Gastrocnemius medialis (tissue), 4 donors: ENCODE data around the gene ZMYND8. TPM values are rescaled to one million over a fixed set of nuclear protein-coding genes. Genes with fewer than 3 reads are reported as not detected.

Experiments used
- ATAC-seq, 2 donors: fragments of 150-250 bp; one replicate each; pipeline ENCODE4 v1.9.1; 2016
- DNase-seq, 2 donors: peaks; one replicate each; pipeline ENCODE4 v3.0.0-alpha.2; 2019
- H3K27ac ChIP-seq, 4 donors: fragments of 200-600 bp; sonication (generic); 1 replicate in 1 of 4; 2 replicates in 3 of 4; pipeline ENCODE4 v1.5.1; 2016 to 2018; ENCODE audit warnings: mild to moderate bottlenecking in 2 of 4, moderate library complexity in 1 of 4
- H3K27me3 ChIP-seq, 3 donors: fragments of 200-600 bp; sonication (generic) in 2 of 3; 1 replicate in 1 of 3; 2 replicates in 2 of 3; pipeline versions ENCODE4 v1.5.1 to v1.6.0; 2016 to 2019; ENCODE audit warnings: mild to moderate bottlenecking in 1 of 3, moderate library complexity in 1 of 3
- H3K36me3 ChIP-seq, 2 donors: fragments of 200-600 bp; sonication (generic) in 1 of 2; one replicate each; pipeline ENCODE4 v1.5.1; 2017 to 2018
- H3K4me1 ChIP-seq, 2 donors: fragments of 200-600 bp; sonication (generic) in 1 of 2; one replicate each; pipeline ENCODE4 v1.5.1; 2016 to 2017; ENCODE audit warnings: mild to moderate bottlenecking in 2 of 2
- H3K4me3 ChIP-seq, 4 donors: fragments of 200-600 bp; sonication (generic) in 3 of 4; 1 replicate in 1 of 4; 2 replicates in 3 of 4; pipeline ENCODE4 v1.5.1; 2016 to 2019; ENCODE audit warnings: mild to moderate bottlenecking in 2 of 4
- H3K9me3 ChIP-seq, 3 donors: fragments of 200-600 bp; sonication (generic) in 2 of 3; 1 replicate in 1 of 3; 2 replicates in 2 of 3; pipeline ENCODE4 v1.5.1; 2016 to 2019
- POLR2A ChIP-seq, 2 donors: fragments of 450-650 bp; IDR thresholded peaks; one replicate each; pipeline ENCODE4 v1.6.1; 2017; ENCODE audit warnings: antibody characterized with exemption in 2 of 2, mild to moderate bottlenecking in 2 of 2, moderate library complexity in 2 of 2
- in situ Hi-C, 4 donors: fragments of 200-750 bp; cut with MboI; loops; one replicate each; pipeline versions ENCODE4 v1.15.0 to v1.8.0; 2017; ENCODE audit warnings: low sequenced_read_pairs in 4 of 4
- intact Hi-C: fragments of 100-400 bp; cut with DNase I; formaldehyde crosslinking; loops from one replicate; pipeline ENCODE4 v1.15.1; 2023; ENCODE audit warnings: low total_unique reads
- total RNA-seq, 4 donors: library from RNA; depleted of rRNA; stranded (reverse); fragments of >200 nt; gene quantifications; one replicate each; pipeline versions ENCODE4 v1.1.0 to v1.2.3, GENCODE V29; 2016
- TF ChIP-seq, protein P1 (sequence below), 5 experiments: fragments of 450-650 bp in 3 of 5; fragments of 200-600 bp in 2 of 5; sonication (generic) in 2 of 5; IDR thresholded peaks in 4 of 5; conservative IDR thresholded peaks in 1 of 5; 1 replicate in 4 of 5; 2 replicates in 1 of 5; pipeline ENCODE4 v1.5.1; 2016 to 2019; ENCODE audit warnings: antibody characterized with exemption in 5 of 5, mild to moderate bottlenecking in 3 of 5, moderate library complexity in 3 of 5

Gene ZMYND8
- total RNA-seq, 4 donors from 2014 or later = 15.1 to 32.2 (median 19.7) TPM

DNA sequence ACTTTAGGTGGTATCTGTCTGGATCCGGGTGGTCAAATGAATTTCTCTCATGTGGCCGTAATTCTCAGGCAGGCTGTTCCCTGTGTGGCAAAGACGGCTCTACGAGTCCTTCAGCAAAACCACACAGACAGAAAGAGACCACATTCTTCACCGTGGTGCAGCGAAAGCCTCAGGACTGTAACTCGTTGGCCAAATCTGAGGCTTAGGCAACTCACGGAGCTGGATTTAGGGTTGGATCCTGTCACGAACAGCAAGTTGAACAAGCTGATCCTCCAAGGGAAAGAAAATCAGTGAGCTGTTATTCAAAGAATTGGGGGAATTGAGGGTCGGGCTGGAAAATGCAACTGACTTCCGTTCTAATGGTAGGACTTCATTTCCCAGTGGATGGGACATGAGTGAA lies 167.4 kb downstream of the ZMYND8 start:
- Histone ChIP-seq H3K27ac (no peak overlapping the region), H3K9me3 (no peaks in the 10 kb centered on the region), H3K27me3 (peaks cover 0 to 7% (median 3%) of the 10 kb centered on the region in 3 donors), H3K4me1 (no peaks in the 10 kb centered on the region), H3K36me3 (no peaks in the 10 kb centered on the region), H3K4me3 (no peak overlapping the region)
- ATAC-seq (no peak), DNase-seq (no peak)
- in situ Hi-C loops = loop anchor here in 2 of 4 donors (25.0 kb wide), 1 partner anchor 1423 kb away; no protein-coding TSS in a partner anchor
- intact Hi-C loops = no loop called here
- TF ChIP-seq, protein P1, sequence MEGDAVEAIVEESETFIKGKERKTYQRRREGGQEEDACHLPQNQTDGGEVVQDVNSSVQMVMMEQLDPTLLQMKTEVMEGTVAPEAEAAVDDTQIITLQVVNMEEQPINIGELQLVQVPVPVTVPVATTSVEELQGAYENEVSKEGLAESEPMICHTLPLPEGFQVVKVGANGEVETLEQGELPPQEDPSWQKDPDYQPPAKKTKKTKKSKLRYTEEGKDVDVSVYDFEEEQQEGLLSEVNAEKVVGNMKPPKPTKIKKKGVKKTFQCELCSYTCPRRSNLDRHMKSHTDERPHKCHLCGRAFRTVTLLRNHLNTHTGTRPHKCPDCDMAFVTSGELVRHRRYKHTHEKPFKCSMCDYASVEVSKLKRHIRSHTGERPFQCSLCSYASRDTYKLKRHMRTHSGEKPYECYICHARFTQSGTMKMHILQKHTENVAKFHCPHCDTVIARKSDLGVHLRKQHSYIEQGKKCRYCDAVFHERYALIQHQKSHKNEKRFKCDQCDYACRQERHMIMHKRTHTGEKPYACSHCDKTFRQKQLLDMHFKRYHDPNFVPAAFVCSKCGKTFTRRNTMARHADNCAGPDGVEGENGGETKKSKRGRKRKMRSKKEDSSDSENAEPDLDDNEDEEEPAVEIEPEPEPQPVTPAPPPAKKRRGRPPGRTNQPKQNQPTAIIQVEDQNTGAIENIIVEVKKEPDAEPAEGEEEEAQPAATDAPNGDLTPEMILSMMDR (IDR thresholded peaks at IDR 0.05 in 4 of 5, conservative IDR thresholded peaks at IDR 0.05 in 1 of 5) = no peak

DNA sequence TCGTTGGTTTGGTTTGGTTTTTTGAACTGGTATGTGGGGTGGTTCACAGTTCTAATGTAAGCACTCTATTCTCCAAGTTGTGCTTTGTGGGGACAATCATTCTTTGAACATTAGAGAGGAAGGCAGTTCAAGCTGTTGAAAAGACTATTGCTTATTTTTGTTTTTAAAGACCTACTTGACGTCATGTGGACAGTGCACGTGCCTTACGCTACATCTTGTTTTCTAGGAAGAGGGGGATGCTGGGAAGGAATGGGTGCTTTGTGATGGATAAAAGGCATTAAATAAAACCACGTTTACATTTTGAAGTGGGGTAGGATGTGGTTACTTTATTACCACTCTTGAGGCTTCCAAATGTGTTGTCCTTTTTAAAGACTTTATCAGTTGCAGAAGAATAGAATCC lies 168.0 kb downstream of the ZMYND8 start:
- Histone ChIP-seq H3K4me1 (no peaks in the 10 kb centered on the region), H3K36me3 (no peaks in the 10 kb centered on the region), H3K27me3 (peaks cover 0 to 7% (median 3%) of the 10 kb centered on the region in 3 donors), H3K27ac (no peak overlapping the region), H3K9me3 (no peaks in the 10 kb centered on the region), H3K4me3 (no peak overlapping the region)
- DNase-seq (no peak), ATAC-seq (no peak)
- intact Hi-C loops = no loop called here
- in situ Hi-C loops = loop anchor here in 2 of 4 donors (25.0 kb wide), 1 partner anchor 1424 kb away; no protein-coding TSS in a partner anchor
- no peak for TF ChIP-seq POLR2A (IDR thresholded peaks at IDR 0.05)
- TF ChIP-seq, protein P1 (IDR thresholded peaks at IDR 0.05 in 4 of 5, conservative IDR thresholded peaks at IDR 0.05 in 1 of 5) = no peak

DNA sequence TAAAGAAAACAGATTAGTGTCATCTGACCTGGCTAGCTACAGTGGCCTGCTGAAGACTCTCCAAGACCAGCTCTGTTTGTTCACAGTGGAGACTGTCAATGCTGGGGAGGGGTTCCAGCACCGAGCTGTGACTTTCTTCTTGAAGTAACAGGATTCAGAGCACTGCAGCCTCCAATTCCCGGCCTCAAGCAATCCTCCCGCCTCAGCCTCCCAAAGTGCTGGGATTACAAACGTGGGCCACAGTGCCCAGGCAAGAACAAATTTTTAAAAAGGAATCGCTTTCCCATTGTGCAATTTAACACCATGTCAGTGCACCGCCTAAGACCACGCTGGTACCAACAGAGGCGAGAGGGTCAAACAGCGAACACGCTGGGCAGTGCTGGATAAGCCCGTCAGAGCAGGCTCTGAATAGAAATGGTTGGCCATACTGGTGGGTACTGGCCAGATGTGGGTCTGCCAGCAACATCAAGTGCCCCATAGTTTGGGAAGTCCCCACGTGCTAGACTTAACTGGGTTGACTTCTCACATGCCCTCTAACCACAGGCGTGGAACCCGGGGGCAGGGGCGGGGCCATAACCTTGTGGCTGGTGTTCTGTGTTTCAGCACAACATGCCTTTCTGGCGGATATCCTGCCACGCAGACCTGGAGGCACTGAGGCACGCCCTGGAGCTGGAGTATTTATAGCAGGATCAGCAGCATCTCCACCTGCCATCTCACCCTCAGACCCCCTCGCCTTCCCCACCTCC lies 168.9 kb downstream of the ZMYND8 start:
- in situ Hi-C loops (loop anchor here in 2 of 4 donors (25.0 kb wide), 1 partner anchor 1425 kb away; no protein-coding TSS in a partner anchor), intact Hi-C loops (no loop called here)
- no peak for TF ChIP-seq POLR2A (IDR thresholded peaks at IDR 0.05)
- TF ChIP-seq, protein P1 (IDR thresholded peaks at IDR 0.05 in 4 of 5, conservative IDR thresholded peaks at IDR 0.05 in 1 of 5) = no peak
- Histone ChIP-seq H3K36me3 (no peaks in the 10 kb centered on the region), H3K27me3 (peaks cover 0 to 7% (median 3%) of the 10 kb centered on the region in 3 donors), H3K4me3 (no peak overlapping the region), H3K4me1 (no peaks in the 10 kb centered on the region), H3K27ac (no peak overlapping the region), H3K9me3 (no peaks in the 10 kb centered on the region)
- DNase-seq (no peak), ATAC-seq (no peak)

DNA sequence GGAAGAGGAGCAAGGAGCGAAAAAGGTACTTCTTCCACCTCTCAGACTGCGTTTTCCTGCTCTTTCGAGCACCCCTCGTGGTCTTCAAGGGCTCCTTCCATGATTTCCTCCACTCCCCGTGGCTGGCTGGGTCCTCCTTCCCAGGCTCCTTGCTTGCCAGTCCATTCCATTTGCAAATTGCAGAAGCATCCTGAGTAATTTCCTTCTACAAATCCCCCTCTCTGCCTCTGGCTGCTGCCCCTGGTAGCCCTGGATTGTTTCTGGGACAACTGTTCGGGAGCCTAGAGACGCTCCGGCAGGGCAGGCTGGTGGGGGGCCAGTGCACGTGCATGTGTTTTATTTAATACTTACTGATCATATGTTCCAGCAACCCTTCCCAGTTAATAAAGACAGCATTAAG lies 173.1 kb downstream of the ZMYND8 start:
- Histone ChIP-seq H3K9me3 (no peaks in the 10 kb centered on the region), H3K4me3 (no peak overlapping the region), H3K36me3 (no peaks in the 10 kb centered on the region), H3K27ac (no peak overlapping the region), H3K27me3 (peaks cover 0 to 4% (median 3%) of the 10 kb centered on the region in 3 donors), H3K4me1 (no peaks in the 10 kb centered on the region)
- in situ Hi-C loops (loop anchor here in 2 of 4 donors (25.0 kb wide), 1 partner anchor 1429 kb away; no protein-coding TSS in a partner anchor), intact Hi-C loops (no loop called here)
- ATAC-seq = no peak
- no peak for TF ChIP-seq POLR2A (IDR thresholded peaks at IDR 0.05)
- TF ChIP-seq, protein P1 (IDR thresholded peaks at IDR 0.05 in 4 of 5, conservative IDR thresholded peaks at IDR 0.05 in 1 of 5) = no peak
- DNase-seq = no peak
